Right renal cortex interstitium (tissue), 3 donors: Measurements from ENCODE around the gene ARHGEF19. TPM values are rescaled to one million over a fixed set of nuclear protein-coding genes. Genes with fewer than 3 reads are reported as not detected.

ENCODE experiments used
- DNase-seq, 3 donors: peaks; one replicate each; pipeline ENCODE4 v3.0.0-alpha.2; 2013; ENCODE audit warnings: low read depth in 3 of 3, low spot score in 2 of 3
- polyA plus RNA-seq, 3 donors: library from polyadenylated mRNA; unstranded; fragments of 120-200 nt; gene quantifications; one replicate each; pipeline ENCODE4 v1.2.1, GENCODE V29; 2013; ENCODE audit not compliant: insufficient read length in 3 of 3

The ARHGEF19 gene
- polyA plus RNA-seq, 3 donors, result 15.9 to 20.1 (median 18.9) TPM

- no peak for DNase-seq
Observed at GRCh38 chr1:16153096-16153998, 59.1 kb downstream of the ARHGEF19 start.

- DNase-seq, result no peak
Observed at GRCh38 chr1:16152481-16153087, 59.9 kb downstream of the ARHGEF19 start.

- DNase-seq, result no peak
Observed at GRCh38 chr1:16151995-16152384, 60.5 kb downstream of the ARHGEF19 start.

GRCh38 chr1:16151196-16151994 is 61.1 kb downstream of the ARHGEF19 start:
- no peak for DNase-seq

GRCh38 chr1:16150508-16150907 is 61.9 kb downstream of the ARHGEF19 start:
- no peak for DNase-seq

GRCh38 chr1:16149702-16150488 is 62.6 kb downstream of the ARHGEF19 start:
- no peak for DNase-seq

- DNase-seq, result no peak
Observed at GRCh38 chr1:16149146-16149545, 63.3 kb downstream of the ARHGEF19 start.

GRCh38 chr1:16148329-16149092 is 63.9 kb downstream of the ARHGEF19 start:
- no peak for DNase-seq

Other genes with a start within 250 kb of the ARHGEF19 start
- gene ZBTB17, start 236.6 kb downstream of the ARHGEF19 start, polyA plus RNA-seq, result 10 to 100 TPM; 25.7 to 29.9 (median 28.3) TPM
- under 1 TPM; 0.07 to 0.14 (median 0.10) TPM for gene SRARP, start 208.4 kb downstream of the ARHGEF19 start, polyA plus RNA-seq
- gene HSPB7, start 194.6 kb downstream of the ARHGEF19 start, polyA plus RNA-seq, result 1 to 10 TPM; 2.7 to 4.7 (median 3.9) TPM
- gene CLCNKA, start 190.6 kb downstream of the ARHGEF19 start, polyA plus RNA-seq, result 10 to 100 TPM; 13.0 to 15.8 (median 14.2) TPM
- gene CLCNKB, start 168.9 kb downstream of the ARHGEF19 start, polyA plus RNA-seq, result 10 to 100 TPM; 41.4 to 69.9 (median 68.8) TPM
- gene FAM131C, start 139.0 kb downstream of the ARHGEF19 start, polyA plus RNA-seq, result 1 to 10 TPM; 1.0 to 1.6 (median 1.3) TPM
- 10 to 100 TPM; 11.9 to 18.4 (median 17.4) TPM for gene EPHA2, start 56.6 kb downstream of the ARHGEF19 start, polyA plus RNA-seq
- gene CPLANE2, start 24.5 kb upstream of the ARHGEF19 start, polyA plus RNA-seq, result 1 to 10 TPM; 3.7 to 6.0 (median 5.5) TPM
- 10 to 100 TPM; 17.2 to 21.1 (median 19.0) TPM for gene FBXO42, start 139.8 kb upstream of the ARHGEF19 start, polyA plus RNA-seq
- 100 to 1,000 TPM; 100 to 111 (median 107) TPM for gene SZRD1, start 154.6 kb upstream of the ARHGEF19 start, polyA plus RNA-seq
- gene SPATA21, start 224.8 kb upstream of the ARHGEF19 start, polyA plus RNA-seq, result under 1 TPM in 1 of 3 donors, not detected in 2; 0.08 TPM
- 10 to 100 TPM; 65.7 to 69.6 (median 67.3) TPM for gene NECAP2, start 228.1 kb upstream of the ARHGEF19 start, polyA plus RNA-seq